Adipocyte (in vitro differentiated cells): ENCODE results near the gene PTPRN2.

Experiments
- DNase-seq: peaks from one replicate; pipeline ENCODE4 v3.0.0-alpha.2; 2015; ENCODE audit warnings: low read depth
- H3K27me3 ChIP-seq: replicated peaks from 2 replicates; pipeline ENCODE4 v1.7.0; 2013; ENCODE audit warnings: mild to moderate bottlenecking, low read length, moderate library complexity; ENCODE audit not compliant: control insufficient read depth, insufficient read depth
- H3K36me3 ChIP-seq: 2 replicates; pipeline ENCODE4 v1.7.0; 2013; ENCODE audit warnings: low read length, mild to moderate bottlenecking, moderate library complexity; ENCODE audit not compliant: control insufficient read depth, insufficient read depth, severe bottlenecking
- H3K4me1 ChIP-seq: 2 replicates; pipeline ENCODE4 v1.7.0; 2013; ENCODE audit warnings: mild to moderate bottlenecking, low read length, moderate library complexity; ENCODE audit not compliant: control insufficient read depth, insufficient read depth
- H3K4me3 ChIP-seq: 2 replicates; pipeline ENCODE4 v1.7.0; 2013; ENCODE audit warnings: mild to moderate bottlenecking, low read length, moderate library complexity
- H3K9ac ChIP-seq: 2 replicates; pipeline ENCODE4 v1.7.0; 2013; ENCODE audit warnings: mild to moderate bottlenecking, low read length, moderate library complexity
- H3K9me3 ChIP-seq: 2 replicates; pipeline ENCODE4 v1.7.0; 2013; ENCODE audit warnings: mild to moderate bottlenecking, low read length, moderate library complexity; ENCODE audit not compliant: control insufficient read depth

The PTPRN2 gene

GRCh38 chr7:158073845-158074840 is 513.5 kb downstream of the PTPRN2 start:
- no peaks in the 10 kb centered on the region for H3K36me3 ChIP-seq
- H3K4me3 ChIP-seq = no peak overlapping the region
- no peak for DNase-seq
- H3K27me3 ChIP-seq = no peaks in the 10 kb centered on the region
- no peaks in the 10 kb centered on the region for H3K4me1 ChIP-seq
- no peaks in the 10 kb centered on the region for H3K9me3 ChIP-seq
- H3K9ac ChIP-seq = no peak overlapping the region

DNA sequence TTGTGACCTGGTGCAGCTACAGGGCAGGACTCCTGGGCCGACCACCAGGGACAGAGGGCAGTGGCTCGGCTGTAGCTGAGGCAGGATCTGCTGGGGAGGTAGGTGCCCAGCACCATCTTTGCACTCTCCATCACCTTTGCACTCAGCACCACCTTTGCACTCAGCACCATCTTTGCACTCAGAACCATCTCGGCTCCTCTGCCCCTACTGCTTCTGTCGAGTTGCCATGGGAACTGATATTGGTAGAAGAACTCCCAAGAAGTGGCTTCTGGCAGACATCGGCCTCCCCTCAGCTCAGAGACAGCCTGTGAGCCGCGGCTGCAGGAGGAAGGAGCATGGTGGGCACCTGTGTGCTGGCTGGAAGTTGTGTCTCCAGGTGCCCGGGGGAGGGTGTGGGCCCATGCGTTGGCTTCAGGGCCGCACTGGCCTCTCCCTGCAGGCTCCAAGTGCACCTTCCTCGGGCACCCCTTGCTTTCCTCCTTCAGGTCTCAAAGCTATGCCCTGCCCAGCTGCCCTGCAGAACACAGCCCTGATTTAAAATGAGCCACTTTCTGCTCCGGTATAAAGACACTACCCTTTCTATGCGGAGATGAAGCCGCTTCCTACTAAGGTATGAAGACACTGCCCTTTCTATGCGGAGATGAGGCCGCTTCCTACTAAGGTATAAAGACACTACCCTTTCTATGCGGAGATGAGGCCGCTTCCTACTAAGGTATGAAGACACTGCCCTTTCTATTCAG is 514.5 kb downstream of the PTPRN2 start:
- Histone ChIP-seq H3K9me3 (no peaks in the 10 kb centered on the region), H3K9ac (no peak overlapping the region)

DNA sequence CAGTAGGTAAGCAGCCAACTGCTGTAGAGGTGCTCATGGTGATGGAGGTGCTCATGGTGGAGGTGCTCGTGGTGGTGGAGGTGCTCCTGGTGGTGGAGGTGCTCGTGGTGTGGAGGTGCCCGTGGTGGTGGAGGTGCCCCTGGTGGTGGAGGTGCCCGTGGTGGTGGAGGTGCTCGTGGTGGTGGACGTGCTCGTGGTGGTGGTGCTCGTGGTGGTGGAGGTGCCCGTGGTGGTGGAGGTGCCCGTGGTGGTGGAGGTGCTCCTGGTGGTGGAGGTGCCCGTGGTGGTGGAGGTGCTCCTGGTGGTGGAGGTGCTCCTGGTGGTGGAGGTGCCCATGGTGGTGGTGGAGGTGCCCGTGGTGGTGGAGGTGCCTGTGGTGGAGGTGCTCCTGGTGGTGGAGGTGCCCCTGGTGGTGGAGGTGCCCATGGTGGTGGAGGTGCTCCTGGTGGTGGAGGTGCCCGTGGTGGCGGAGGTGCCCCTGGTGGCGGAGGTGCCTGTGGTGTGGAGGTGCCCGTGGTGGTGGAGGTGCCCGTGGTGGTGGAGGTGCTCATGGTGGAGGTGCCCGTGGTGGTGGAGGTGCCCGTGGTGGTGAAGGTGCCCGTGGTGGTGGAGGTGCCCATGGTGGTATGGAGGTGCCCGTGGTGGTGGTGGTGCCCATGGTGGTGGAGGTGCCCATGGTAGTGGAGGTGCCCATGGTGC is 517.3 kb downstream of the PTPRN2 start:
- H3K4me3 ChIP-seq = no peak overlapping the region
- H3K27me3 ChIP-seq = no peaks in the 10 kb centered on the region
- no peaks in the 10 kb centered on the region for H3K9me3 ChIP-seq
- H3K36me3 ChIP-seq = no peaks in the 10 kb centered on the region
- no peak for DNase-seq
- H3K9ac ChIP-seq = no peak overlapping the region
- H3K4me1 ChIP-seq = no peaks in the 10 kb centered on the region

More for the DNA sequence above, 514.5 kb downstream of the PTPRN2 start:
- DNase-seq = no peak
- Histone ChIP-seq H3K27me3 (no peaks in the 10 kb centered on the region), H3K4me1 (no peaks in the 10 kb centered on the region), H3K36me3 (no peaks in the 10 kb centered on the region), H3K4me3 (no peak overlapping the region)

DNA sequence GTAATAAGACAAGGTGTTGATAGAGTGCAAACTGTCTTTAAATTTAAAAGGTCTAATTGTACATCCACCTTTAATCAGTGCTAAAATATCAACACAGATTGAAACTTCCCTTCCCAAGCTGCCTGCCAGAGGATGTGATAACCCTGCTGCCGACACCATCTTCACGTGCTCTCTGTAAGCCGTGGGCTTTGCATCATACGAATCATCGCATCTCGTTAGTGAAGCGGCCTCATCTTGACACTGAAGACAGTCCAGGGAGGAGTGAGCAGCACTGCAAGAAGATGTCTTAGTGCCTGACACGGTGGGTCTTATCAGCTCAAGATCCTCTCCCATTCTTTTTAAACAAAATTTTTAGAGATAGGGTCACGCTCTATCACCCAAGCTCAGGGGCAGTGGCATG is 518.8 kb downstream of the PTPRN2 start:
- no peak overlapping the region for H3K4me3 ChIP-seq
- no peaks in the 10 kb centered on the region for H3K9me3 ChIP-seq
- H3K36me3 ChIP-seq = no peaks in the 10 kb centered on the region
- no peak for DNase-seq
- H3K4me1 ChIP-seq = no peaks in the 10 kb centered on the region
- no peak overlapping the region for H3K9ac ChIP-seq
- no peaks in the 10 kb centered on the region for H3K27me3 ChIP-seq

- Histone ChIP-seq H3K4me3 (no peak overlapping the region), H3K27me3 (no peaks in the 10 kb centered on the region), H3K9me3 (no peaks in the 10 kb centered on the region), H3K4me1 (no peaks in the 10 kb centered on the region), H3K36me3 (no peaks in the 10 kb centered on the region), H3K9ac (no peak overlapping the region)
- DNase-seq = no peak
These were observed 519.6 kb downstream of the PTPRN2 start for GRCh38 chr7:158067931-158068482.

DNA sequence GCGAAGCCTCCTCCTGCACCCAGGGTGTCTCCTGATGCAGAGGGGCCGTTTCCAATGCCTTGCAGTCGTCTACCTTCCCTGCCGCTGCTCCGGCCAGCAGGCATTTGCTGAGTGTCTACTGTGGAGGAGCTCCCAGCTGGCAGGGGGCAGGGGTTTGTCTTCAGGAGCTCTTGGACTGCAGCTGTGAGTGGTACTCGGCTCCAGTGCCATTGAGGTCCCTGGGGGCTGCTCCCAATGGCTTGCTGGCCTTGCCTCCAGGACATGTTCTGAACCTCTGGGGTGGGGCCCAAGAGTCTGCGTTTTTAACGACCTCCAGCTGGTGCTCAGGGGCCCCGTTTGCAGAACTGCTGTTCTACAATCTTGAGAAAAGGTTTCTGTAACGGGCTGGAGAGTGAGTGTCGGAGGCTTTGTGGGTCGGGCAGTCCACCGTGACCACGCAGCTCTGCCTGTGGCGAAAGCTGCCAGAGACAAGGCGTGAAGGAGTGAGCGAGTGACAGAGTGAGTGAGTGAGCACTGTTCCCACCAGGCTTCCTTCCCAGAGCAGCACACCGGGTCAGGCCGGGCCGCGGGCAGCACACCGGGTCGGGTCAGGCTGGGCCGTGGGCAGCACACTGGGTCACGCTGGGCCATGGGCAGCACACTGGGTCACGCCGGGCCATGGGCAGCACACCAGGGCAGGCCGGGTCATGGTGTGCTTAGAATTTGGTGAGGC is 520.2 kb downstream of the PTPRN2 start:
- no peaks in the 10 kb centered on the region for H3K36me3 ChIP-seq
- H3K9ac ChIP-seq = no peak overlapping the region
- no peaks in the 10 kb centered on the region for H3K9me3 ChIP-seq
- no peak for DNase-seq
- no peaks in the 10 kb centered on the region for H3K27me3 ChIP-seq
- H3K4me1 ChIP-seq = no peaks in the 10 kb centered on the region
- H3K4me3 ChIP-seq = no peak overlapping the region

- DNase-seq = no peak
- Histone ChIP-seq H3K9me3 (no peaks in the 10 kb centered on the region), H3K4me1 (no peaks in the 10 kb centered on the region), H3K36me3 (no peaks in the 10 kb centered on the region), H3K9ac (no peak overlapping the region), H3K4me3 (no peak overlapping the region), H3K27me3 (no peaks in the 10 kb centered on the region)
These were observed 521.5 kb downstream of the PTPRN2 start for GRCh38 chr7:158066085-158066484.

DNA sequence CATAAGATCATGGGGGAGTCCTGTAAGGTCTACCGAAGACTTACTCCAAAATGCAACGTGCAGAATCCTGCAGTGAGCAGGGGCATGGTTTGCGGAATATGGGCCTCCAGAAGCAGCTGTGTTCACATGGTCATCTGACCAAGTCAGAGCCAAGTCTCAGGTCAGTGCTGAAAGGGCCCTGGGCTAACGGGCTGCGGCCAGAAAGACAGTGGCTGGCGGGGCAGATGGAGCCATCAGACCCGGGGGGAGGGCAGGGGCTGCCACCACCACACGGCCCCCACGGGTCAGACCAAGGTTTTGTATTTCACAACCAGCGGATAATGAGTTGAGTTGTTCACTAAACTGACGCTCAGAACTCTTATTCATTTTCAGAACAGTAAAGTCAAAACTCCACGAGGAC is 522.3 kb downstream of the PTPRN2 start:
- Histone ChIP-seq H3K4me1 (no peaks in the 10 kb centered on the region), H3K36me3 (no peaks in the 10 kb centered on the region), H3K9ac (no peak overlapping the region), H3K9me3 (no peaks in the 10 kb centered on the region), H3K4me3 (no peak overlapping the region), H3K27me3 (no peaks in the 10 kb centered on the region)
- DNase-seq = no peak

- H3K36me3 ChIP-seq = no peaks in the 10 kb centered on the region
- no peaks in the 10 kb centered on the region for H3K9me3 ChIP-seq
- DNase-seq = no peak
- no peaks in the 10 kb centered on the region for H3K4me1 ChIP-seq
- no peak overlapping the region for H3K9ac ChIP-seq
- H3K4me3 ChIP-seq = no peak overlapping the region
- H3K27me3 ChIP-seq = no peaks in the 10 kb centered on the region
These were observed 523.0 kb downstream of the PTPRN2 start for GRCh38 chr7:158064631-158065030.

DNA sequence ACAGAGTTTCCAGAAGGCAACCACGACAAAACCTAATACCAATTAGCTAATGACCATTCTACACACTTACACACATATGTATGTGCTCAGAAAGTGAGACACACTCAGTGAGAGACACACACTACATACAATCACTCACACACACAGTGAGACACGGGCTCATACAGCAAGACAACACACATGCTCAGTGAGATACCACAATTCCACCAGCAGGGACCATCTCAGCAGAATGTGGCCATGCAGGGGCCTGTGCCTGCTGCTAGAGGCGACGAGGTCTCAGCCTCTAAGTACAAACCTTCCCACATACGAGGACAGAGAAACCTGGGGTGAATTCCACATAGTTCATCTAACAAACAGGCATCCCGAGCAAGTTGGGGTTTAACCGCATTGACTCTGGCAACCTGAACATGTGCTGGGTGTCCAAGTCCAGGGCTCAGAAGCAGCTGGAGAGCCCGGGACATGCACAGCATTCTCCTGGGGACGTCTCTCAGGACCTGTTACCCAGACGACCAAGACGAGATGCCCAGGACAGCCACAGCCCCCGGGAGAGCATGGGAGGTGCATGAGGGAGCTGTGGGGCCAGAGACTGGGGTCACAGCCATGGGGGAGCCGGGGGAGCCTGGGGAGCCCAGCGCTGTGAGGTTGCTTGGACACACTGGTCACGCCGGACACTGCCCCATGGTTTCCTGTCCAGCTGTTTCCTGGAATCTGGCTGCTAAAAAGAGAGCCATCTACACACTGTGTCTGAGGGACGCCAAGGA is 523.6 kb downstream of the PTPRN2 start:
- no peak for DNase-seq
- Histone ChIP-seq H3K9ac (no peak overlapping the region), H3K4me1 (no peaks in the 10 kb centered on the region), H3K27me3 (no peaks in the 10 kb centered on the region), H3K9me3 (no peaks in the 10 kb centered on the region), H3K36me3 (no peaks in the 10 kb centered on the region), H3K4me3 (no peak overlapping the region)
